ENCODE data around the gene PRDM15. TPM values are rescaled to one million over a fixed set of nuclear protein-coding genes. Genes with fewer than 3 reads are reported as not detected.

The PRDM15 gene
- total RNA-seq, 2 experiments from 2014 or later, result 10.4 to 12.0 TPM

DNA sequence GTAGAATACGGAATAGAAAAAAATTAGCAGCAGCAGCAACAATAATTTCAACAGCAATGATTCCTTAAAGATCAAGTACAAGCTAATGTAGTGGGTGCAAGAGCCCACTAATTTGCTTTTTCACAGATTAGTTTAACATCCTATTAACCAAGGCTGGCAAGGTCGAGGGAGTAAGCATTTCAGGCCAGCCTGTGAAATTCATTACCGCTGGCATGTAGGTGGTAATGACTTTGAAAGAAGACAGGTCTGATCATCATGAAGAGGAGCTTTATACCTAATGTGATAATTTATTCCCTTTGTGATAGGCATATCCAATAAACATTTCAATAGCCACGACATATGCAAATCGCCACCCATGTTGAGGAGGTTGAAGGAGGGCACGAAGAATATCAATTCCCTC is 11.2 kb upstream of the PRDM15 start:
- H3K4me1 Mint-ChIP-seq (ENCODE audit: low read depth), result no peaks in the 10 kb centered on the region
- no peak overlapping the region for H3K4me3 Mint-ChIP-seq
- intact Hi-C loops (cut with DNase I, micrococcal nuclease), result no loop called here
- no peaks in the 10 kb centered on the region for H3K9me3 ChIP-seq (ENCODE audit: control insufficient read depth in 1 of 2, insufficient read depth in 1 of 2, low read length in 2 of 2)
- H3K27me3 ChIP-seq (ENCODE audit: control insufficient read depth in 1 of 2, insufficient read depth in 2 of 2, low read length in 2 of 2), result no peaks in the 10 kb centered on the region
- no peaks in the 10 kb centered on the region for H3K27me3 Mint-ChIP-seq
- TF ChIP-seq, protein P1, sequence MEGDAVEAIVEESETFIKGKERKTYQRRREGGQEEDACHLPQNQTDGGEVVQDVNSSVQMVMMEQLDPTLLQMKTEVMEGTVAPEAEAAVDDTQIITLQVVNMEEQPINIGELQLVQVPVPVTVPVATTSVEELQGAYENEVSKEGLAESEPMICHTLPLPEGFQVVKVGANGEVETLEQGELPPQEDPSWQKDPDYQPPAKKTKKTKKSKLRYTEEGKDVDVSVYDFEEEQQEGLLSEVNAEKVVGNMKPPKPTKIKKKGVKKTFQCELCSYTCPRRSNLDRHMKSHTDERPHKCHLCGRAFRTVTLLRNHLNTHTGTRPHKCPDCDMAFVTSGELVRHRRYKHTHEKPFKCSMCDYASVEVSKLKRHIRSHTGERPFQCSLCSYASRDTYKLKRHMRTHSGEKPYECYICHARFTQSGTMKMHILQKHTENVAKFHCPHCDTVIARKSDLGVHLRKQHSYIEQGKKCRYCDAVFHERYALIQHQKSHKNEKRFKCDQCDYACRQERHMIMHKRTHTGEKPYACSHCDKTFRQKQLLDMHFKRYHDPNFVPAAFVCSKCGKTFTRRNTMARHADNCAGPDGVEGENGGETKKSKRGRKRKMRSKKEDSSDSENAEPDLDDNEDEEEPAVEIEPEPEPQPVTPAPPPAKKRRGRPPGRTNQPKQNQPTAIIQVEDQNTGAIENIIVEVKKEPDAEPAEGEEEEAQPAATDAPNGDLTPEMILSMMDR (IDR thresholded peaks at IDR 0.05), result no peak
- ATAC-seq (ENCODE audit: poor library complexity) (no peak), DNase-seq (no peak)
- H3K9me3 Mint-ChIP-seq, result no peaks in the 10 kb centered on the region
- no peak overlapping the region for H3K27ac ChIP-seq (ENCODE audit: low read depth in 1 of 2, low read length in 2 of 2)
- no peaks in the 10 kb centered on the region for H3K36me3 Mint-ChIP-seq (ENCODE audit: low read depth)
- no peak overlapping the region for H3K4me3 ChIP-seq (ENCODE audit: low read length)
- ChIA-PET POLR2A (no interaction called here), CTCF (no interaction called here)
- peaks cover 2% of the 10 kb centered on the region for H3K36me3 ChIP-seq (ENCODE audit: insufficient read depth, low read length)
- no peak overlapping the region for H3K27ac Mint-ChIP-seq
- H3K4me1 ChIP-seq (ENCODE audit: insufficient read depth, low read length), result no peaks in the 10 kb centered on the region

DNA sequence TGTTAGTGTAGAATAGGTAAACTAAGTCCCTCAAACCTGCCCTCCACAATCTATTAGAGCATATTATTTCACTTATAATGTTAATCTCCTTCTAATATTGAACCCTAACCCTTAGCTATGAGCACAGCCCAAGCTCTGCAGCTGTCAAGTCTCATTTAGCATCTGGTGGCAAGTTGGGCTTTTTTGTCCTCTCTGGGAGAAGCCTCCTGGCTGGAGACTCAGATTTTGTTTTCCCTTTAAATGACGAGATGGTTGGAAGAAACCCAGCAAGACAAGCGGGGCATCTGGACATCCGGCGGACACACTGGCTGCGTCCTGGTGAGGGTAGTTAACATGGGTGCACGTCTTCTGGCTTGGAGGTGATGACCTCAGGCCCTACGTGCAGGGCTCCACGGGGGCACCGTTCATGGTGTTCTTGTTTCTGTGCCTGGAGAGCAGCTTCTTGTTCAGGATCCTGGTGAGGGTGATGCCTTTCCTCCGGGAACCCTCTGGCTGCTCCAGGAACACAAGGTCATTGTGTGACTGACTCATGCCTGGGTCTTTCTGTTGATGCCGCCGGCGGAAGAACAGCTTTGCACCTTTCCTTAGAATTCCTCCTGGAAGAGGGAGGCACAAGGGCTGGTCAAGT is 9.7 kb upstream of the PRDM15 start:
- Histone ChIP-seq H3K4me1 (ENCODE audit: insufficient read depth, low read length) (no peaks in the 10 kb centered on the region), H3K27me3 (ENCODE audit: control insufficient read depth in 1 of 2, insufficient read depth in 2 of 2, low read length in 2 of 2) (no peaks in the 10 kb centered on the region), H3K27ac (ENCODE audit: low read depth in 1 of 2, low read length in 2 of 2) (no peak overlapping the region), H3K9me3 (ENCODE audit: control insufficient read depth in 1 of 2, insufficient read depth in 1 of 2, low read length in 2 of 2) (no peaks in the 10 kb centered on the region), H3K36me3 (ENCODE audit: insufficient read depth, low read length) (peaks cover 2% of the 10 kb centered on the region), H3K4me3 (ENCODE audit: low read length) (no peak overlapping the region)
- Mint-ChIP-seq H3K4me3 (no peak overlapping the region), H3K36me3 (ENCODE audit: low read depth) (no peaks in the 10 kb centered on the region), H3K27ac (no peak overlapping the region), H3K27me3 (no peaks in the 10 kb centered on the region), H3K9me3 (no peaks in the 10 kb centered on the region), H3K4me1 (ENCODE audit: low read depth) (no peaks in the 10 kb centered on the region)
- ChIA-PET POLR2A (no interaction called here), CTCF (no interaction called here)
- intact Hi-C loops (cut with DNase I, micrococcal nuclease), result loop anchor here in 1 of 2 experiments (10.0 kb wide), 1 partner anchor 116 kb away; no protein-coding TSS in a partner anchor
- TF ChIP-seq, protein P1 (IDR thresholded peaks at IDR 0.05), result no peak
- DNase-seq (no peak), ATAC-seq (ENCODE audit: poor library complexity) (no peak)

DNA sequence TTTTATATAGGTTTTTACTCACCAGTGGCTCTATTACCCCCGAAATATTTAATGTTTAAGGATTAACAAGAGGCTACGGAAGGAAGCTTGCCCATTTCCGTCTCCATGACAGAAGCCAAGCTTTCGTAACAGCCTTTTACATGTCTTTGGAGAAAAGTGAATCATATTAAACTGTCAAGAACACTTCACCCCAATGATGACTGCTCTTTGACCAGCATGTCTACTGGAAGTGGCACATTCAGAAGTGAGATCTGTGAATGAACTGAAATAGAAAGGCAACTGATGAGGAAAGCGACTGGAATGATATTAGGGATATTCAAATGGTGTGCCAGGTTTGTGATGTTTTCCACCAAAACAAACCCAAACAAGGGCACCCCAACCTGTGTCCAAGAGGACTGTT is 8.5 kb upstream of the PRDM15 start:
- intact Hi-C loops (cut with DNase I, micrococcal nuclease), result loop anchor here in 1 of 2 experiments (10.0 kb wide), 1 partner anchor 117 kb away; no protein-coding TSS in a partner anchor
- Histone ChIP-seq H3K36me3 (ENCODE audit: insufficient read depth, low read length) (peaks cover 2% of the 10 kb centered on the region), H3K27me3 (ENCODE audit: control insufficient read depth in 1 of 2, insufficient read depth in 2 of 2, low read length in 2 of 2) (no peaks in the 10 kb centered on the region), H3K9me3 (ENCODE audit: control insufficient read depth in 1 of 2, insufficient read depth in 1 of 2, low read length in 2 of 2) (no peaks in the 10 kb centered on the region), H3K4me1 (ENCODE audit: insufficient read depth, low read length) (no peaks in the 10 kb centered on the region), H3K27ac (ENCODE audit: low read depth in 1 of 2, low read length in 2 of 2) (no peak overlapping the region), H3K4me3 (ENCODE audit: low read length) (no peak overlapping the region)
- no peaks in the 10 kb centered on the region for H3K9me3 Mint-ChIP-seq
- no peak for DNase-seq
- no peak for ATAC-seq (ENCODE audit: poor library complexity)
- ChIA-PET POLR2A (no interaction called here), CTCF (no interaction called here)
- no peak overlapping the region for H3K27ac Mint-ChIP-seq
- no peaks in the 10 kb centered on the region for H3K27me3 Mint-ChIP-seq
- no peaks in the 10 kb centered on the region for H3K36me3 Mint-ChIP-seq (ENCODE audit: low read depth)
- TF ChIP-seq, protein P1 (IDR thresholded peaks at IDR 0.05), result no peak
- no peaks in the 10 kb centered on the region for H3K4me1 Mint-ChIP-seq (ENCODE audit: low read depth)
- no peak overlapping the region for H3K4me3 Mint-ChIP-seq
